ENCODE data around the gene ATG2A. TPM values are rescaled to one million over a fixed set of nuclear protein-coding genes. Genes with fewer than 3 reads are reported as not detected.

ATG2A gene
- total and polyA plus RNA-seq, 2 of the 8 experiments (the other 6 are each of a cell fraction or from before 2014, with no cell fraction given): 12.1 to 22.1 TPM

- no peak for FAIRE-seq
- DNase-seq (ENCODE audit: low read depth in 1 of 2, low spot score in 2 of 2): no peak
- H4K20me1 ChIP-seq (replicated peaks in 1 of 2; ENCODE audit: control insufficient read depth in 1 of 2, insufficient read depth in 2 of 2, low read length in 2 of 2): no peaks in the 10 kb centered on the region
- no peak overlapping the region for H3K27ac ChIP-seq (ENCODE audit: low read depth, low read length)
- no peak overlapping the region for H3K18ac ChIP-seq (ENCODE audit: extremely low read depth, low read length)
- H2AK5ac ChIP-seq (ENCODE audit: low read depth, low read length): no peak overlapping the region
- H3K4ac ChIP-seq (replicated peaks; ENCODE audit: insufficient read length, low read depth, low read length): no peak overlapping the region
- no peak overlapping the region for H3K14ac ChIP-seq (ENCODE audit: insufficient read length)
- H3K9ac ChIP-seq (replicated peaks in 1 of 4; ENCODE audit: extremely low read depth in 1 of 4, low read depth in 3 of 4, low read length in 3 of 4): no peak overlapping the region
- H3K9me3 ChIP-seq (ENCODE audit: insufficient read depth in 2 of 2, low read depth in 1 of 2, low read length in 1 of 2): no peaks in the 10 kb centered on the region
- H3K36me3 ChIP-seq (ENCODE audit: control insufficient read depth in 2 of 4, insufficient read depth in 4 of 4, low read length in 3 of 4): no peaks in the 10 kb centered on the region
- no peaks in the 10 kb centered on the region for H3K79me1 ChIP-seq (ENCODE audit: low read depth, low read length)
- no peak overlapping the region for H2BK15ac ChIP-seq (ENCODE audit: low read length)
- H3K4me2 ChIP-seq (ENCODE audit: insufficient read depth in 1 of 2, low read depth in 2 of 2, low read length in 2 of 2): no peak overlapping the region
- H3K4me3 ChIP-seq (ENCODE audit: extremely low read depth in 1 of 4, insufficient read depth in 2 of 4, low read depth in 3 of 4, low read length in 4 of 4): no peak overlapping the region
- H3K4me1 ChIP-seq (replicated peaks in 1 of 4; ENCODE audit: control insufficient read depth in 3 of 4, insufficient read depth in 4 of 4, low read length in 3 of 4): no peaks in the 10 kb centered on the region
- TF ChIP-seq GABPA (IDR thresholded peaks at IDR 0.05; ENCODE audit: borderline replicate concordance, insufficient read depth, low read length): no peak
- no peak for TF ChIP-seq CEBPB (IDR thresholded peaks at IDR 0.05; ENCODE audit: low read depth, low read length)
- no peak for TF ChIP-seq RNF2 (IDR thresholded peaks at IDR 0.05; ENCODE audit: borderline replicate concordance, low read depth, low read length, missing control alignments, poor library complexity, severe bottlenecking)
- no peak for TF ChIP-seq HDAC2 (IDR thresholded peaks at IDR 0.05; ENCODE audit: borderline replicate concordance in 1 of 2, low read depth in 2 of 2, low read length in 2 of 2)
- TF ChIP-seq EGR1 (IDR thresholded peaks at IDR 0.05; ENCODE audit: borderline replicate concordance, low read depth, low read length): no peak
- no peak for TF ChIP-seq HDAC6 (IDR thresholded peaks at IDR 0.05; ENCODE audit: low read depth, low read length)
- no peak for TF ChIP-seq SUZ12 (IDR thresholded peaks at IDR 0.05; ENCODE audit: low read length)
- no peak for TF ChIP-seq RBBP5 (IDR thresholded peaks at IDR 0.05; ENCODE audit: borderline replicate concordance, low read depth, low read length)
- TF ChIP-seq CHD1 (IDR thresholded peaks at IDR 0.05; ENCODE audit: low read depth, low read length): no peak
- no peak for TF ChIP-seq JUND (IDR thresholded peaks at IDR 0.05; ENCODE audit: low read length)
- TF ChIP-seq TAF7 (optimal IDR thresholded peaks at IDR 0.05; ENCODE audit: borderline replicate concordance, low read depth, low read length): no peak
- no peak for TF ChIP-seq KDM1A (IDR thresholded peaks at IDR 0.05; ENCODE audit: borderline replicate concordance, low read length)
- 89% methylated on average over 3 of the region's 3 CpGs; no CpG with 5 or more reads in 1 of the 2 experiments for WGBS, 2 experiments (ENCODE audit: extremely low coverage in 1 of 2, insufficient coverage in 1 of 2, insufficient read length in 1 of 2, insufficient replicate concordance in 2 of 2, low coverage in 1 of 2, low lambda C conversion rate in 2 of 2, missing lambda C conversion rate in 1 of 2)
- H3K79me2 ChIP-seq (ENCODE audit: control insufficient read depth in 1 of 2, insufficient read depth in 2 of 2, low read length in 2 of 2): no peaks in the 10 kb centered on the region
- no peak overlapping the region for H3K56ac ChIP-seq (replicated peaks; ENCODE audit: insufficient read length, low read depth, low read length)
- H2BK12ac ChIP-seq (ENCODE audit: low read depth, low read length): no peak overlapping the region
- no peak overlapping the region for H2BK20ac ChIP-seq (ENCODE audit: low read length)
- no peaks in the 10 kb centered on the region for H3K27me3 ChIP-seq (replicated peaks in 1 of 4; ENCODE audit: control insufficient read depth in 3 of 4, extremely low read depth in 1 of 4, insufficient read depth in 3 of 4, low read length in 3 of 4)
- ChIA-PET CTCF (ENCODE audit: partially characterized antibody) (interaction anchor here (1.3 kb wide), 1 partner anchor 37 kb away, joined by 3 read pairs; the partner anchor contains the start of gene BATF2), POLR2A (ENCODE audit: partially characterized antibody) (no interaction called here)
- H4K5ac ChIP-seq (ENCODE audit: insufficient read length, low read depth, low read length): no peak overlapping the region
- H4K91ac ChIP-seq (replicated peaks; ENCODE audit: insufficient read length, low read length): no peak overlapping the region
- no peak overlapping the region for H2BK120ac ChIP-seq (replicated peaks; ENCODE audit: low read depth, low read length)
- no peak overlapping the region for H2AFZ ChIP-seq (ENCODE audit: low read length)
- no peak overlapping the region for H4K8ac ChIP-seq (ENCODE audit: extremely low read depth, insufficient read depth, low read length)
- H3K23ac ChIP-seq (ENCODE audit: insufficient read length): no peak overlapping the region
- no peaks in the 10 kb centered on the region for H3K23me2 ChIP-seq (ENCODE audit: low read depth, low read length)
- H2BK5ac ChIP-seq (ENCODE audit: low read depth, low read length): no peak overlapping the region
These were observed 42.5 kb upstream of the ATG2A start for GRCh38 chr11:64959498-64959897.
